ENCODE results near the gene GPC5.

The GPC5 gene

GRCh38 chr13:91986761-91987483, 588.5 kb downstream of the GPC5 start:
- Histone ChIP-seq H3K9me3 (ENCODE audit: control insufficient read depth, insufficient read depth, low read depth, low read length) (no peaks in the 10 kb centered on the region), H3K4me3 (ENCODE audit: low read depth, low read length) (no peak overlapping the region), H3K36me3 (ENCODE audit: control insufficient read depth in 2 of 2, insufficient read depth in 1 of 2, low read length in 2 of 2) (no peaks in the 10 kb centered on the region), H3K4me1 (ENCODE audit: control insufficient read depth, insufficient read depth, low read length) (no peaks in the 10 kb centered on the region), H3K27ac (ENCODE audit: extremely low read depth, low read depth, low read length) (no peak overlapping the region)
- ChIA-PET POLR2A (no interaction called here), CTCF (no interaction called here)
- no peak for TF ChIP-seq ZBTB11 (tag by site-specific recombination; conservative IDR thresholded peaks at IDR 0.05; ENCODE audit: low read depth)
- no peak for TF ChIP-seq TSHZ1 (tag by site-specific recombination; IDR thresholded peaks at IDR 0.05; ENCODE audit: borderline replicate concordance)
- TF ChIP-seq RBAK (tag by site-specific recombination; IDR thresholded peaks at IDR 0.05), result no peak
- no peak for TF ChIP-seq INSM2 (tag by site-specific recombination; IDR thresholded peaks at IDR 0.05)
- TF ChIP-seq HOXA7 (CRISPR knock-in tag; IDR thresholded peaks at IDR 0.05; ENCODE audit: borderline replicate concordance), result no peak
- TF ChIP-seq OVOL3 (tag by site-specific recombination; IDR thresholded peaks at IDR 0.05), result no peak
- no peak for TF ChIP-seq ZNF350 (tag by site-specific recombination; IDR thresholded peaks at IDR 0.05)
- no peak for TF ChIP-seq ZNF221 (tag by site-specific recombination; IDR thresholded peaks at IDR 0.05; ENCODE audit: borderline replicate concordance)
- no peak for TF ChIP-seq ZBTB7A (tag by site-specific recombination; IDR thresholded peaks at IDR 0.05; ENCODE audit: low read depth)
- no peak for TF ChIP-seq ZNF621 (tag by site-specific recombination; IDR thresholded peaks at IDR 0.05)
- no peak for TF ChIP-seq ZNF174 (tag by site-specific recombination; IDR thresholded peaks at IDR 0.05)
- no peak for TF ChIP-seq ZFHX2 (tag by site-specific recombination; conservative IDR thresholded peaks at IDR 0.05)
- TF ChIP-seq ZNF423 (tag by site-specific recombination; IDR thresholded peaks at IDR 0.05), result no peak
- no peak for TF ChIP-seq ZNF362 (tag by site-specific recombination; IDR thresholded peaks at IDR 0.05)
- TF ChIP-seq ZNF132 (tag by site-specific recombination; IDR thresholded peaks at IDR 0.05; ENCODE audit: borderline replicate concordance), result no peak

- Histone ChIP-seq H3K4me3 (ENCODE audit: low read depth, low read length) (no peak overlapping the region), H3K36me3 (ENCODE audit: control insufficient read depth in 2 of 2, insufficient read depth in 1 of 2, low read length in 2 of 2) (no peaks in the 10 kb centered on the region), H3K27ac (ENCODE audit: extremely low read depth, low read depth, low read length) (no peak overlapping the region), H3K9me3 (ENCODE audit: control insufficient read depth, insufficient read depth, low read depth, low read length) (no peaks in the 10 kb centered on the region), H3K4me1 (ENCODE audit: control insufficient read depth, insufficient read depth, low read length) (no peaks in the 10 kb centered on the region)
- ChIA-PET POLR2A (no interaction called here), CTCF (no interaction called here)
- no peak for TF ChIP-seq ZNF791 (tag by site-specific recombination; IDR thresholded peaks at IDR 0.05)
- no peak for TF ChIP-seq ZNF121 (tag by site-specific recombination; IDR thresholded peaks at IDR 0.05)
- TF ChIP-seq ZSCAN23 (tag by site-specific recombination; IDR thresholded peaks at IDR 0.05), result no peak
- no peak for TF ChIP-seq IKZF3 (tag by site-specific recombination; IDR thresholded peaks at IDR 0.05)
- TF ChIP-seq KLF8 (tag by site-specific recombination; IDR thresholded peaks at IDR 0.05), result no peak
These were observed 589.9 kb downstream of the GPC5 start for GRCh38 chr13:91988331-91988730.

Measured in HEK293 (cell line).